Measurements from ENCODE around the gene CARD10.
"Not testable (repeated sequence)": the region's sequence is repeated elsewhere in the genome, so short reads cannot be mapped to it uniquely, and the experiment has no call there.

Gene CARD10

GRCh38 chr22:37471727-37472417, 47.3 kb downstream of the CARD10 start:
- no peak overlapping the region for H3K4me3 ChIP-seq (ENCODE audit: low read depth, low read length)

- H3K4me3 ChIP-seq (ENCODE audit: low read depth, low read length), result no peak overlapping the region
These were observed 49.1 kb downstream of the CARD10 start for GRCh38 chr22:37470087-37470445.

GRCh38 chr22:37469416-37470086, 49.7 kb downstream of the CARD10 start:
- H3K4me3 ChIP-seq (ENCODE audit: low read depth, low read length), result no peak overlapping the region

GRCh38 chr22:37468201-37468695, 51.0 kb downstream of the CARD10 start:
- H3K4me3 ChIP-seq (ENCODE audit: low read depth, low read length), result not testable (repeated sequence)

- H3K4me3 ChIP-seq (ENCODE audit: low read depth, low read length), result no peak overlapping the region
These were observed 51.7 kb downstream of the CARD10 start for GRCh38 chr22:37467391-37467955.

- no peak overlapping the region for H3K4me3 ChIP-seq (ENCODE audit: low read depth, low read length)
These were observed 55.0 kb downstream of the CARD10 start for GRCh38 chr22:37464181-37464580.

GRCh38 chr22:37462983-37463382, 56.2 kb downstream of the CARD10 start:
- no peak overlapping the region for H3K4me3 ChIP-seq (ENCODE audit: low read depth, low read length)

GRCh38 chr22:37462436-37462835, 56.8 kb downstream of the CARD10 start:
- no peak overlapping the region for H3K4me3 ChIP-seq (ENCODE audit: low read depth, low read length)

- no peak overlapping the region for H3K4me3 ChIP-seq (ENCODE audit: low read depth, low read length)
These were observed 57.3 kb downstream of the CARD10 start for GRCh38 chr22:37461961-37462360.

- no peak overlapping the region for H3K4me3 ChIP-seq (ENCODE audit: low read depth, low read length)
These were observed 58.5 kb downstream of the CARD10 start for GRCh38 chr22:37460684-37461083.

- H3K4me3 ChIP-seq (ENCODE audit: low read depth, low read length), result no peak overlapping the region
These were observed 60.0 kb downstream of the CARD10 start for GRCh38 chr22:37459206-37459605.

GRCh38 chr22:37457093-37457893, 61.9 kb downstream of the CARD10 start:
- H3K4me3 ChIP-seq (ENCODE audit: low read depth, low read length), result no peak overlapping the region

- H3K4me3 ChIP-seq (ENCODE audit: low read depth, low read length), result no peak overlapping the region
These were observed 62.9 kb downstream of the CARD10 start for GRCh38 chr22:37456346-37456745.

GRCh38 chr22:37455896-37456295, 63.3 kb downstream of the CARD10 start:
- H3K4me3 ChIP-seq (ENCODE audit: low read depth, low read length), result no peak overlapping the region

- no peak overlapping the region for H3K4me3 ChIP-seq (ENCODE audit: low read depth, low read length)
These were observed 64.1 kb downstream of the CARD10 start for GRCh38 chr22:37454857-37455686.

- no peak overlapping the region for H3K4me3 ChIP-seq (ENCODE audit: low read depth, low read length)
These were observed 65.5 kb downstream of the CARD10 start for GRCh38 chr22:37453696-37454095.

- H3K4me3 ChIP-seq (ENCODE audit: low read depth, low read length), result no peak overlapping the region
These were observed 68.0 kb downstream of the CARD10 start for GRCh38 chr22:37451218-37451617.

- no peak overlapping the region for H3K4me3 ChIP-seq (ENCODE audit: low read depth, low read length)
These were observed 69.7 kb downstream of the CARD10 start for GRCh38 chr22:37449331-37450001.

- no peak overlapping the region for H3K4me3 ChIP-seq (ENCODE audit: low read depth, low read length)
These were observed 70.6 kb downstream of the CARD10 start for GRCh38 chr22:37448516-37449127.

GRCh38 chr22:37445501-37445900, 73.7 kb downstream of the CARD10 start:
- H3K4me3 ChIP-seq (ENCODE audit: low read depth, low read length), result no peak overlapping the region

Data from iPS-11a (cell line).